Stimulated activated CD8-positive, alpha-beta memory T cell treated with anti-CD3 and anti-CD28 coated beads, Interleukin-12 subunit alpha, Interleukin-12 subunit beta, amount 100 ng/mL, for 1 hour (primary cell): ENCODE measurements around the gene CCNQ.

Source experiments
- DNase-seq: peaks from one replicate; pipeline ENCODE4 v3.0.0-alpha.2; 2020; ENCODE audit warnings: low read depth

Gene CCNQ

GRCh38 chrX:153598541-153599191 lies at the start of gene CCNQ:
TSS of gene CCNQ (minus strand) at chrX:153599139. CDS start at chrX:153599073, 66 bp downstream.
- DNase-seq = no peak

GRCh38 chrX:153647461-153648357 lies 48.8 kb upstream of the CCNQ start:
- DNase-seq = no peak

- no peak for DNase-seq
These were observed 47.9 kb upstream of the CCNQ start, which contains the start of gene DUSP9 for GRCh38 chrX:153646620-153647373. TSS of gene DUSP9 (plus strand) at chrX:153647203. CDS start at chrX:153647954, 751 bp downstream.

- DNase-seq = no peak
These were observed 47.1 kb upstream of the CCNQ start for GRCh38 chrX:153645921-153646488.

- DNase-seq = no peak
These were observed 46.2 kb upstream of the CCNQ start for GRCh38 chrX:153645151-153645550.

GRCh38 chrX:153644356-153645125 lies 45.6 kb upstream of the CCNQ start:
- DNase-seq = no peak

- no peak for DNase-seq
These were observed 44.8 kb upstream of the CCNQ start for GRCh38 chrX:153643431-153644351.

GRCh38 chrX:153642655-153643430 lies 43.9 kb upstream of the CCNQ start:
- no peak for DNase-seq

- DNase-seq = no peak
These were observed 43.2 kb upstream of the CCNQ start for GRCh38 chrX:153642051-153642654.

- DNase-seq = no peak
These were observed 42.7 kb upstream of the CCNQ start for GRCh38 chrX:153641627-153642026.

GRCh38 chrX:153640736-153641575 lies 42.0 kb upstream of the CCNQ start:
- no peak for DNase-seq

GRCh38 chrX:153640045-153640686 lies 41.2 kb upstream of the CCNQ start:
- no peak for DNase-seq

- DNase-seq = no peak
These were observed 40.5 kb upstream of the CCNQ start for GRCh38 chrX:153639177-153640044.

GRCh38 chrX:153638436-153639176 lies 39.7 kb upstream of the CCNQ start:
- no peak for DNase-seq

- no peak for DNase-seq
These were observed 39.1 kb upstream of the CCNQ start for GRCh38 chrX:153638041-153638371.
